GM12801 (cell line): Measurements from ENCODE around the gene PEAK1.

ENCODE experiments used
- TF ChIP-seq, protein P1 (sequence below): IDR thresholded peaks from one replicate; pipeline ENCODE4 v1.5.1; 2011; ENCODE audit warnings: control low read depth; ENCODE audit not compliant: insufficient read length; ENCODE audit errors: extremely low read depth

The PEAK1 gene

DNA sequence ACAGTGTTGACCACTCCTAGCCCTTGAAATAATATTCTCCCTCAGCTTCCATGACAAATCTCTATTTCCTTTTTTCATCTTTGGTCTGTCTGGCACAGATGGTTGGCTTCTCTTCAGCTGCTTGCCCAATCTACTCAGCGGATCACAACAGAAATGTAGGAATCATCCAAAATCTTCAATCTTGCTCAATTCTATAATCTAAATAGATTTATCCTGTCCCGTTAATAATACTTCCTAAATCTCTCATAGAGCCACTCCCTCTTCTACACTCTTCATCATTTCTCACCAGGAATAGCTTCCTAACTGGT, 3.8 kb downstream of the PEAK1 start:
- TF ChIP-seq, protein P1, sequence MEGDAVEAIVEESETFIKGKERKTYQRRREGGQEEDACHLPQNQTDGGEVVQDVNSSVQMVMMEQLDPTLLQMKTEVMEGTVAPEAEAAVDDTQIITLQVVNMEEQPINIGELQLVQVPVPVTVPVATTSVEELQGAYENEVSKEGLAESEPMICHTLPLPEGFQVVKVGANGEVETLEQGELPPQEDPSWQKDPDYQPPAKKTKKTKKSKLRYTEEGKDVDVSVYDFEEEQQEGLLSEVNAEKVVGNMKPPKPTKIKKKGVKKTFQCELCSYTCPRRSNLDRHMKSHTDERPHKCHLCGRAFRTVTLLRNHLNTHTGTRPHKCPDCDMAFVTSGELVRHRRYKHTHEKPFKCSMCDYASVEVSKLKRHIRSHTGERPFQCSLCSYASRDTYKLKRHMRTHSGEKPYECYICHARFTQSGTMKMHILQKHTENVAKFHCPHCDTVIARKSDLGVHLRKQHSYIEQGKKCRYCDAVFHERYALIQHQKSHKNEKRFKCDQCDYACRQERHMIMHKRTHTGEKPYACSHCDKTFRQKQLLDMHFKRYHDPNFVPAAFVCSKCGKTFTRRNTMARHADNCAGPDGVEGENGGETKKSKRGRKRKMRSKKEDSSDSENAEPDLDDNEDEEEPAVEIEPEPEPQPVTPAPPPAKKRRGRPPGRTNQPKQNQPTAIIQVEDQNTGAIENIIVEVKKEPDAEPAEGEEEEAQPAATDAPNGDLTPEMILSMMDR = no peak

GRCh38 chr15:77415450-77416147, 4.3 kb downstream of the PEAK1 start:
- TF ChIP-seq, protein P1 = no peak

DNA sequence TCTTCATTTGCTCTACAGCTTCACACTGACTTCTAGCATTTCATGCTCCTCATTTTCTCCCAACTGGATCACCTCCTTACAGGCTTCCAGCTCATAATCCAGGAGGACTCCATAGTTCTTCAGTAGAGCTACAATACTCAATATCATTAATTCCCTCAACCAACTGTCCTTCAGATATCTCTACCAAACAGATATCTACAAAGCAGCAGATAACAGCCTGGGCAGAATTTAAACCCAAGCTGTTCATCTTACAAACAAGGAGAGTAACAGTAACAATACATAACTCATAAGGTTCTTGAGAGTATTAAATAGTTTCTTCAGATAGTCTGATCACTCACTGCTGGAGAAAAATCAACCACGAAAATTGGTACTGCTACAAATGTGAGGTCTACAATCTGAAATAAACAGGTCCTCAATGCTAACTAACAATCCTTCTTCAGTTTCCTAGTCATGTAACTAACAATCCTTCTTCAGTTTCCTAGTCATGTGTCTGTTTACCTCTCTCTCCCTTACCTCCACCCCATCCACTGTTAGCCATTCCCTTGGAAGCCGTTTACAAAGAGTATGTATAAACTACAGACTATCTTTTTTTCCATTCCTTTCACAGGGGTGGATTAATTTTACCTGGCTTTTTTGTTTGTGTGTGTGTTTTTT, 5.0 kb downstream of the PEAK1 start:
- TF ChIP-seq, protein P1 = no peak

DNA sequence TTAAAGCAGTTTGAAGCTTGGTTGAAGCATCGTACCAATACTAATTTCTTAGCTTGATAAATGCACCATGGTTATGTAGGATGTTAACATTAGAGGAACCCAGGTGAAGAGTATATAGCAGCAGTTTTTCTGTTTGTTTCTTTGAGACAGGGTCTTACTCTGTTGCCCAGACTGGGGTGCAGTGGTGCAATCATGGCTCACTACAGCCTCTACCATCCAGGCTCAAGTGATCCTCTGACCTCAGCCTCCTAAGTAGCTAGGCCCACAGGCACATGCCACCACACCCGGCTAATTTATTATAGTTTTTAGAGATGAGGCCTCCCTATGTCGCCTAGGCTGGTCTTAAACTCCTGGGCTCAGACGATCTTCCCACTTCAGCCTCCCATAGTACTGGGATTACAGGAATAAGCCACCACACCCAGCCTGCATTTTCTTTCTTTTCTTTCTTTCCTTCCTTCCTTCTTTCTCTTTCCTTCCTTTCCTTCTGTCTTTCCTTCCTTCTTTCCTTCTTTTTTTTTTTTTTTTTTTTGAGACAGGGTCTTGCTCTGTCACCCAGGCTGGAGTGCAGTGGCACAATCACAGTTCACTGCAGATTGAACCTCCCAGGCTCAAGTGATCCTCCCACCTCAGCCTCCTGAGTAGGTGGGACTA, 6.1 kb downstream of the PEAK1 start:
- TF ChIP-seq, protein P1 = no peak

GRCh38 chr15:77412972-77413698, 6.8 kb downstream of the PEAK1 start:
- TF ChIP-seq, protein P1 = no peak

GRCh38 chr15:77411619-77411976, 8.3 kb downstream of the PEAK1 start:
- TF ChIP-seq, protein P1 = no peak
